DOHH2 (cell line): Measurements from ENCODE around the gene TMEM141.

Source experiments
- H3F3A ChIP-seq: fragments of 200-600 bp; sonication (generic), shearing (Covaris generic); 2 replicates; pipeline ENCODE4 v1.6.0; 2016; ENCODE audit warnings: antibody characterized with exemption, mild to moderate bottlenecking; ENCODE audit not compliant: control insufficient read depth, insufficient read depth
- H3K27ac ChIP-seq: fragments of 200-600 bp; sonication (generic); 2 replicates; pipeline ENCODE4 v1.5.1; 2014; ENCODE audit warnings: low read depth, mild to moderate bottlenecking, low read length, moderate library complexity
- H3K27me3 ChIP-seq: fragments of 200-600 bp; sonication (generic); 2 replicates; pipeline ENCODE4 v1.6.1; 2014; ENCODE audit warnings: mild to moderate bottlenecking, low read length, mixed read lengths; ENCODE audit not compliant: control insufficient read depth
- H3K36me3 ChIP-seq: fragments of 200-600 bp; sonication (generic); 2 replicates; pipeline ENCODE4 v1.6.1; 2014; ENCODE audit warnings: mild to moderate bottlenecking, low read length, moderate library complexity, mixed read lengths; ENCODE audit not compliant: control insufficient read depth
- H3K4me1 ChIP-seq: fragments of 200-600 bp; sonication (generic); 2 replicates; pipeline ENCODE4 v1.6.1; 2014; ENCODE audit warnings: mild to moderate bottlenecking, low read length, mixed read lengths; ENCODE audit not compliant: control insufficient read depth
- H3K4me2 ChIP-seq: fragments of 200-600 bp; sonication (generic); 2 replicates; pipeline ENCODE4 v1.6.0; 2014; ENCODE audit warnings: mild to moderate bottlenecking, low read length, moderate library complexity
- H3K4me3 ChIP-seq: fragments of 200-600 bp; sonication (generic); 2 replicates; pipeline ENCODE4 v1.5.1; 2014; ENCODE audit warnings: mild to moderate bottlenecking, low read length, mixed read lengths
- H3K79me2 ChIP-seq: fragments of 200-600 bp; sonication (generic); 2 replicates; pipeline ENCODE4 v1.6.1; 2014; ENCODE audit warnings: mild to moderate bottlenecking, low read length, mixed read lengths; ENCODE audit not compliant: control insufficient read depth
- H3K9me2 ChIP-seq: fragments of 200-600 bp; sonication (generic); replicated peaks from 2 replicates; pipeline ENCODE4 v1.6.1; 2014; ENCODE audit warnings: mild to moderate bottlenecking, low read length, mixed read lengths; ENCODE audit not compliant: control insufficient read depth
- H3K9me3 ChIP-seq: fragments of 200-600 bp; sonication (generic); 2 replicates; pipeline ENCODE4 v1.6.1; 2014; ENCODE audit warnings: antibody characterized with exemption, low read length, mixed read lengths; ENCODE audit not compliant: control insufficient read depth, insufficient read depth
- H4K20me1 ChIP-seq: fragments of 200-600 bp; sonication (generic); 2 replicates; pipeline ENCODE4 v1.6.0; 2014; ENCODE audit warnings: low read depth, mild to moderate bottlenecking, antibody characterized with exemption, low read length, moderate library complexity; ENCODE audit not compliant: control insufficient read depth, insufficient read depth
- CTCF ChIP-seq: fragments of 200-600 bp; sonication (generic); IDR thresholded peaks from one replicate; pipeline ENCODE4 v1.5.1; 2014; ENCODE audit warnings: antibody characterized with exemption, mild to moderate bottlenecking, low read depth, low read length; ENCODE audit not compliant: poor library complexity, severe bottlenecking
- EZH2phosphoT487 ChIP-seq: fragments of 200-600 bp; sonication (generic); IDR thresholded peaks from 2 replicates; pipeline ENCODE4 v1.6.1; 2017; ENCODE audit warnings: borderline replicate concordance, mild to moderate bottlenecking, antibody characterized with exemption, low read length, moderate library complexity, mixed read lengths

The TMEM141 gene

GRCh38 chr9:136823136-136824046, 32.2 kb downstream of the TMEM141 start:
- H3F3A ChIP-seq, result no peaks in the 10 kb centered on the region
- H4K20me1 ChIP-seq, result no peaks in the 10 kb centered on the region; the same call in 1 of the 2 replicates
- no peak overlapping the region for H3K4me2 ChIP-seq
- TF ChIP-seq CTCF, result no peak
- TF ChIP-seq EZH2phosphoT487, result no peak
- H3K9me3 ChIP-seq, result no peaks in the 10 kb centered on the region
- no peaks in the 10 kb centered on the region for H3K27me3 ChIP-seq
- no peaks in the 10 kb centered on the region for H3K9me2 ChIP-seq
- H3K4me3 ChIP-seq, result no peak overlapping the region
- H3K4me1 ChIP-seq, result no peaks in the 10 kb centered on the region
- peaks cover 38% of the 10 kb centered on the region for H3K79me2 ChIP-seq
- H3K36me3 ChIP-seq, result peaks cover 59% of the 10 kb centered on the region
- H3K27ac ChIP-seq, result no peak overlapping the region

GRCh38 chr9:136824496-136825225, 33.5 kb downstream of the TMEM141 start:
- Histone ChIP-seq H3K9me2 (no peaks in the 10 kb centered on the region), H3F3A (no peaks in the 10 kb centered on the region), H3K4me3 (no peak overlapping the region), H3K9me3 (no peaks in the 10 kb centered on the region), H3K36me3 (peaks cover 66% of the 10 kb centered on the region), H3K4me2 (no peak overlapping the region), H4K20me1 (no peaks in the 10 kb centered on the region; the same call in 1 of the 2 replicates), H3K4me1 (no peaks in the 10 kb centered on the region), H3K27ac (no peak overlapping the region), H3K79me2 (peaks cover 27% of the 10 kb centered on the region), H3K27me3 (no peaks in the 10 kb centered on the region)
- no peak for TF ChIP-seq CTCF
- no peak for TF ChIP-seq EZH2phosphoT487

GRCh38 chr9:136825295-136826187, 34.4 kb downstream of the TMEM141 start:
- Histone ChIP-seq H3K4me3 (no peak overlapping the region), H3K9me2 (no peaks in the 10 kb centered on the region), H3K27me3 (no peaks in the 10 kb centered on the region), H3F3A (no peaks in the 10 kb centered on the region), H3K36me3 (peaks cover 74% of the 10 kb centered on the region), H3K79me2 (peaks cover 18% of the 10 kb centered on the region), H3K4me2 (no peak overlapping the region), H4K20me1 (no peaks in the 10 kb centered on the region; the same call in 1 of the 2 replicates), H3K9me3 (no peaks in the 10 kb centered on the region), H3K4me1 (no peaks in the 10 kb centered on the region), H3K27ac (no peak overlapping the region)
- TF ChIP-seq EZH2phosphoT487 (no peak), CTCF (no peak)
